GM21381 (cell line): Measurements from ENCODE around the gene SELENOM.
"Not testable (repeated sequence)": the region's sequence is repeated elsewhere in the genome, so short reads cannot be mapped to it uniquely, and the experiment has no call there.

Experiments
- ATAC-seq: cut with Tn5 transposase; IDR thresholded peaks from one replicate; pipeline ENCODE4 v1.9.1; 2021; ENCODE audit warnings: mild to moderate bottlenecking, moderate library complexity; ENCODE audit not compliant: unreplicated experiment

Gene SELENOM

DNA sequence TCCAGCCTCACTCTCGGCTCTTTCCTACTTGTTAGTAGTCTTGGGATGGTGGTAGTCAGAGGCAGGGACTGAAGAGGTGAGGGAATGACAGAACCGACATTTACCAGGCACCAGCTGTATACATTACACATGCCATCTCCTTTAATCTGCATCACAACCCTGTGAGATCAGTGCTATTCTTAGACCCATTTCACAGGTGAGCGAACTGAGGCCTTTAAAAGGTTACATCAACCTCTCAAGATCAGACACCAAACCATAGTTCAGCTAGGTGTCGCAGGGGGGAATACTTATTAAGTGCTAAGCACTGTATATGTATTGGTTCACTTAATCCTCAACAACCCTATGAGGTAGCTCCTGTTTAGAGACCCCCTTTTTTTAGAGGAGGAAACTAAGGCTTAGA, 27.3 kb upstream of the SELENOM start:
- no peak for ATAC-seq

DNA sequence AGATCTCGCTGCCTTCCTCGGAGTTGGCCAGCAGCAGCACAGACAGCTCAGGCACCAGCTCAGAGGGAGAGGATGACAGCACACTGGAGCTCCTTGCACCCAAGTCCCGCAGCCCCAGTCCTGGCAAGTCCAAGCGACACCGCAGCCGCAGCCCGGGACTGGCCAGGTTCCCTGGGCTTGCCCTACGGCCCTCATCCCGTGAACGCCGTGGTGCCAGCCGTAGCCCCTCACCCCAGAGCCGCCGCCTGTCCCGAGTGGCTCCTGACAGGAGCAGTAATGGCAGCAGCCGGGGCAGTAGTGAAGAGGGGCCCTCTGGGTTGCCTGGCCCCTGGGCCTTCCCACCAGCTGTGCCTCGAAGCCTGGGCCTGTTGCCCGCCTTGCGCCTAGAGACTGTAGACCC, 26.5 kb upstream of the SELENOM start:
- ATAC-seq = no peak

DNA sequence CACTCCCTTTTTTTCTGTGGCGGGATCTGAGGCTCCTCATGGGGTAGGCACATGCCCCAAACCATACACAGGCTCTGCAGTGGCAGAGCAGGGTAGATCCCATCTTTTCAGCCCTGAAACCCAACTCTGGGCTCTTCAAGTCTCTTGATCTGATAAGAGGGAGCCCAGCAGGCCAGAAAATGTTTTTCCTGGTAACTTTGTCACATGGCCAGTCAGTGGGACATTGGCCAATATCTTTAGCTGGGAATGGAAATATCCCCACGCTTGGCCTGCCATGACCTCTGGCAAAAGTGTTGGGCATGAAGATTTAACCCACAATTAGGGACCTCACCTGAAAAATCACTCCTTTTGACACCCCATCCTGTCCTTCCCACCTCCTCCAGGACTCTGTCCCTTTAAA, 23.5 kb upstream of the SELENOM start:
- ATAC-seq = no peak

DNA sequence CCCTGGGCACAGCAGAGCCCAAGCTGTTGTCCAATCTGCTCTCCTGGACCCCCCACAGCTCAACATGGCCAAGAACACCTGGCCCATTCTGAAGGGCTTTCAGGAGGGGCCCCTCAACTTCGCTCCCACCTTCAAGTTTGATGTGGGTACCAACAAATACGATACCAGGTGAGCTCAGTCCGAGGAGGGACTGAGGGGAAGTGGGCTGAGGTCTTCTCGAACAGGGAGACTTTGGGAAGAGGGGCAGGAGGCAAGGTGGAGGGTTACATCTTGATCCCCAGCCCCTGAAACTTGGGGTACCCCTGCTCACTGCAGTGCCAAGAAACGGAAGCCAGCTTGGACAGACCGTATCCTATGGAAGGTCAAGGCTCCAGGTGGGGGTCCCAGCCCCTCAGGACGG, 20.8 kb upstream of the SELENOM start:
- ATAC-seq = no peak

DNA sequence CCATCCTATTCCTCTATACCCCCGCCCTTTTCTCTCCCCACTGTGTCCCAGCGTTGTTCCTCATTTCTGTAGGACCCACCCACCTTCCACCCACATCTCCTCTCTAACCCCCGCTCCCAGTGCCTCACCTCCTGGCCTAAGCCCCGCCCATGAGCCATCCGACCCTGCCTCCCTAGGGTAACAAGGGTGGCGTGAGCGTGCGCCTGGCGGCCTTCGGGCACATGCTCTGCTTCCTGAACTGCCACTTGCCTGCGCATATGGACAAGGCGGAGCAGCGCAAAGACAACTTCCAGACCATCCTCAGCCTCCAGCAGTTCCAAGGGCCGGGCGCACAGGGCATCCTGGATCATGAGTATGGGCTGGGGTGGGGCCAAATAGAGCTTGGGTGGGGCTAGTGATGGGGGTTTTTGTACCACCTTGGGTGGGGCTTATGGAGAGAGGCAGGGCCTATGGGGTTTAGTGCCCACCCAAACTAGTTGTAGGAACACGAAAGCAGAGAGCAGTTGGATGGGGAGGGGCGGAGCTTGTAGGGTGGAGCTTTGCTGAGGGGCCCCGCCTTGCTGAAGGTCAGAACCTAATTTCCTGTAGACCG, 19.9 kb upstream of the SELENOM start:
- no peak for ATAC-seq

DNA sequence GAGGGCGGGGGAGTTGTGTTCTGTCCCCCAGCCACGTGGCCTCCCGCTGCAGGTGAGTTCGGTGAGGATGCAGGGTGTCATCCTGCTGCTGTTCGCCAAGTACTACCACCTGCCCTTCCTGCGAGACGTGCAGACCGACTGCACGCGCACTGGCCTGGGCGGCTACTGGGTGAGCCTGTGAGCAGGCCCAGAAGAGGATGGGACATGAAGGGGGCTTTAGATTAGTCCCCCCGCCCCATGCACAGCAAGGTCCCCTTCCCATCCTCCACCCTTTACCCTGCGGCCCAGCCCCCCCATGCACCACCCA, 19.5 kb upstream of the SELENOM start:
- ATAC-seq = no peak

DNA sequence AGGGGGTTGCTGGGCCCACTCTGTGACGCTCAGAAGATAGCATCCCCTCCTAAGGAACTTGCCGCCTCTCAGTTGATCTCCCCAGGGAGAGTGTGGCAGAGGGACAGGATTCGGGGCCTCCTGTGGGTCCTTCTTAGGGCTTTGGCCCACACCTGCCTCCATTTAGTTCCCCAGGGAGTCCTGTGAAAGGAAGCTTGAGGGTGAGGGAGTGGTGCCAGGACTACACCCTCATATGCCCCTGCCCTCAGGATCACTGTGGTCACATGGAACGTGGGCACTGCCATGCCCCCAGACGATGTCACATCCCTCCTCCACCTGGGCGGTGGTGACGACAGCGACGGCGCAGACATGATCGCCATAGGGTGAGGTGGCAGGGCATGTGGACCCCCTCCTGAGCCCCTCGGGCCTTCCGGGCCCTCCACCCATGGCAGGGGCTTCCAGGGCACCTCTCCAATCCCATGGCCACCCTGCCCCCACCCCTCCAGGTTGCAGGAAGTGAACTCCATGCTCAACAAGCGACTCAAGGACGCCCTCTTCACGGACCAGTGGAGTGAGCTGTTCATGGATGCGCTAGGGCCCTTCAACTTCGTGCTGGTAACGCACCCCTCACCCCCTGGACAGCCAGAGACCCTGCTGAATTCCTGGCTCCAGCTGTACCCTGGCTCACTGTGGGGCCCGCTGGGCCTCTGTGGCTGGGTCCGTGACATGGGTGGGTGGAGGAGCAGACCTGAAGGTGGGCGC, 18.9 kb upstream of the SELENOM start:
- ATAC-seq = no peak

DNA sequence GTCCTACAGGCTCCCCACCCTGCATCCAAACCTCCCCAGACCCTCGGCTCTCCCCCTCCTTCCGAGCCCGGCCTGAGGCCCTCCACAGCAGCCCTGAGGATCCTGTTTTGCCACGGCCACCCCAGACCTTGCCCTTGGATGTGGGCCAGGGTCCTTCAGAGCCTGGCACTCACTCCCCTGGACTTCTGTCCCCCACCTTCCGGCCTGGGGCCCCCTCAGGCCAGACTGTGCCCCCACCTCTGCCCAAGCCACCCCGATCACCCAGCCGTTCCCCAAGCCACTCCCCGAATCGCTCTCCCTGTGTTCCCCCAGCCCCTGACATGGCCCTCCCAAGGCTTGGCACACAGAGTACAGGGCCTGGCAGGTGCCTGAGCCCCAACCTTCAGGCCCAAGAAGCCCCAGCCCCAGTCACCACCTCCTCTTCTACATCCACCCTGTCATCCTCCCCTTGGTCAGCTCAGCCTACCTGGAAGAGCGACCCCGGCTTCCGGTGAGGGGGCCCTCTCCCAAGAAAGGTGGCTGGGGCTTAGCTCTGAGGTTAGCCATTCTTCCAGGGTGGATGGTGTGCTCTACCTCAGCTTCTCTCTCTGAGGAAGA, 18.3 kb upstream of the SELENOM start:
- ATAC-seq = no peak

DNA sequence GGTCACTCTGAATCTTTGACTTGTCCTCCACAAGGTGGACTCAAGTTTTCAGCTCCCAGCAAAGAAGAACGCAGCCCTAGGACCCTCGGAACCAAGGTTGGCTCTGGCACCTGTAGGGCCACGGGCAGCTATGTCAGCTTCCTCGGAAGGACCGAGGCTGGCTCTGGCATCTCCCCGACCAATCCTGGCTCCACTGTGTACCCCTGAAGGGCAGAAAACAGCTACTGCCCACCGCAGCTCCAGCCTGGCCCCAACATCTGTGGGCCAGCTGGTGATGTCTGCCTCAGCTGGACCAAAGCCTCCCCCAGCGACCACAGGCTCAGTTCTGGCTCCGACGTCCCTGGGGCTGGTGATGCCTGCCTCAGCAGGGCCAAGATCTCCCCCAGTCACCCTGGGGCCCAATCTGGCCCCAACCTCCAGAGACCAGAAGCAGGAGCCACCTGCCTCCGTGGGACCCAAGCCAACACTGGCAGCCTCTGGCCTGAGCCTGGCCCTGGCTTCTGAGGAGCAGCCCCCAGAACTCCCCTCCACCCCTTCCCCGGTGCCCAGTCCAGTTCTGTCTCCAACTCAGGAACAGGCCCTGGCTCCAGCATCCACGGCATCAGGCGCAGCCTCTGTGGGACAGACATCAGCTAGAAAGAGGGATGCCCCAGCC, 17.6 kb upstream of the SELENOM start:
- no peak for ATAC-seq

DNA sequence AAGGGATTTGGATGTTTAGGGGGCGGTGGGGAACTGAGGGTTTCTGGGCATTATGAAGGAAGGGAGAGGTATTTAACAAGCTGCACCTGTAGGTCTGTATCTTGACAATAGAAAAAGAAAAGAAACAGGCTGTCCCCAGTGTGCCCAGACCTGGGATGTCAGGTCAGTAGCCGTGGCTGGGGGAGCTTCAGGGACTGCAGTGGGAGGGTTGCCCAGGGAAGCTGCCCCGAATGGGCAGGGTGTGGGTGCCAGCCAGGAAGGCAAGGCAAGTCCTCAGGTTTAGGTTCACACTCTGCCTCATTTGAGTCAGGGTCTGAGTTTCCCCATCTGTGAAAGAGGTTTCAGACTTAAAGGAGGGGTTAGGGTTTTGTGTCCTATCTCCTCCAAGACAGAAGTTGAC, 16.9 kb upstream of the SELENOM start:
- ATAC-seq = no peak

DNA sequence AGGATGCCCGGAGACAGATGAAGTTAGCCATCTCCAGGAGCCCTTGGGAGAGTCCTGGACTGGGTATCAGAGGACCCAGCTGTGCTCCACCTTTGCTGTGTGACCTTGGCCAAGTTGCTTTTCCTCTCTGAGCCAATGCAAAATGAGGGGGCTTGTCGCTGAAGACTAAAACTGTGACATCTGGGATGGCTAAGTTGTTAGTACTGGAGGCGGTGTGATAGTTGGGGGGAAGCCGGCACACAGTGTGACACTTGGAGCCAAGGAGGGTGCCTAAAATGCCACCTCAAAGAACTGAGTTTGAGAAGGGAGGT, 15.9 kb upstream of the SELENOM start:
- ATAC-seq = no peak

DNA sequence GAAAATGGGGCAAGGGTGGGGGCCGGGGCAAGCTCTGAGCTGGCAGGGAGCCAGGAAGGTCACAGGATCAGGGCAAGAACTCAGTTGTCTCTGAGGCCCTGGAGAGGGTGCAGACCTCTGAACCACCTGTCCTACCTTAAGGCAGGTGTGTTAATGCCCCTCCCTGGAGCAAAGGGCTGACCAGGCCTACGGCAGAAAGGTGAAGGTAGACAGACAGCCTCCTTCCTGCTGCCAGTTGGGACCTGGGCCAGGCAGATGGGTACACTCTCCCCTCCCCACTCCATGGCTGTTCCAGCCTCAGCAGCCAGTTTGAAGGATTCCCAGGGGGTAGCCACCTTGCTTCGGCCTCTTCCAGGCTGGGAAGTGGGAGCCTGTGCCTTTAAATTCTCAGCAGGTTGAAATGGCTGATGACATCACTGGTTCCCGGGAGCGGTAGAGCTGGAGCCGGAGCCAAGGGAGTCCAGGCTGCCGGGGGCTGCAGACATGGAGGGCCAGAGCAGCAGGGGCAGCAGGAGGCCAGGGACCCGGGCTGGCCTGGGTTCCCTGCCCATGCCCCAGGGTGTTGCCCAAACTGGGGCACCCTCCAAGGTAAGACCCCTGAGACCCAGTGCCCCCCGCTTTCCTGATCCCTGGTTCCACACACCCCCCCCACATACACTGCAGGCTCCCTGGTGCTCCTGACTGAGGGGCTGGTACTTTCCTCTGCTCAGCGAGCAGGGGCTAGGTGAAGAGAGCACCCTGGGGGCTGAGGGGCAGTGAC, 15.3 kb upstream of the SELENOM start, which contains the start of gene INPP5J:
Gene INPP5J (plus strand): TSS at position 435 of the 760 bp plus-strand sequence. CDS start 49 bp downstream, at position 484.
- ATAC-seq = no peak

DNA sequence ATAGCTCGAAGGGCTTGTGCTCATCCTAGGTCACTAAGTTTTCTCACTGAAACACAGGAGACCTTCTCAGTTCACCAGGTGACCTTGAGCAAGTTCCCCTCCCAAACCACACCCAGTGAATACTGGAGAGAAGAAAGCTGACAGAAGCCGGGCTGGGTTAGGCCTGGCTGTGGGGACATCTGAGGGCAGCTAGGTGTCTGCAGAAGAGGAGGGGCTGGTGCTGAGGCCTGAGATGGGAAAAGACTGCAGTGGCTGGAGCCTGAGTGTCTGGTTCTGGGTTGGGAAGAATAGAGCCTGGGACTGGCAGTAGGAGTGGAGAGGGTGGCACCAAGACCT, 14.8 kb upstream of the SELENOM start:
- ATAC-seq = no peak

DNA sequence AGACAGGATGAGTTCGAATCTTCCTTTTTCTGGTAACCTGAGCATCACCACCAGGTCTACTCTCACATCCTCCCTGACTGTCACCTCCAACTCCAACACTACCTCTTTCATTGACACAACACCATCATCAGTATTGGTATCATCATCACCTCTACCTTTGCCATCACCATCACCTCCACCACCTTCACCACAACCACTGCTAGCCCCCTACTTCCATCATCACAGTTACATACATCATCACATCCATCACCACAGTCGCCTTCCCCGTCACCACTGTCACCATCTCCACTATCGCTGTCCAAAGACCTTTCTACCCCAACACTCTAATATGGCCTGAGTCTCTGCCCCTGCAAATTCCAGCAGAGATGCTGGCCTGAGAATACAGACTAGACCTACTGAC, 14.0 kb upstream of the SELENOM start:
- no peak for ATAC-seq

DNA sequence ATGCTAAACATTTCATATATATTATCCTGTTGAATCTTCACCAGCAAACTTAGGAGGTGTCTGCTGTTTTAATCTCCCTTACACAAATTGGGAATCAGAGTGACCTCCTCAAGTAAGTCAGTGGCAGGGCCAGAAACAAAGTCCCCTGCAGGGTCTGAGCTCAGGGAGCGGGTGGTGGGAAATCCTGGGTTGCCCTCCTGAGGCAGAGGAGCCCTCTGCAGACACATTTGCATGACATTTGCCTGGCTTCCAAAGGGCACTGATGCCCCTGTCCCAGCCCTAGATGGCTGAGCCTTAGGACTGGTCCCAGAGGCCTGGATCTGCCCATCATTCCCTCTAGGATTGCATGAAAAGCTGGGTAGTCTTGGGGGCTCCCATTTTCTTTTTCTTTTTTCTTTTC, 13.3 kb upstream of the SELENOM start:
- ATAC-seq = no peak

DNA sequence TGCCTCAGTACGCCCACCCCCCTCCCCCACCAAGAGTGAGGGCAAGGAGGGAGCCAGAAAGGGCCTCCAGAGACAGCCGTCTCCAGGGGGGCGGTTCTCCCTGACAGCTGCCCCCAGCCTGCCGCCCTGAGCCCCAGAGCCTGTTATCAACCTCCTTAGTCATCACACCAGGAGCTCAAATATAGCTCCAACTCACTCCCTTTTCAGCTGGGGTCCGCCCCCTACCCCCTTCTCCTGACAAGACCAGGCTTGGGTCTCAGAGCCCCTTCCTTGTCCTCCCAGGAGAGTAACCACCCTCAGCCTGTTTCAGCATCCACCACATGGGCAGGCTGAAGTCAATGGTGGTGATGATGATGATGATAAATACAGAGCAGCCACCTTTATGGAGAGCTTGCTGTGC, 12.9 kb upstream of the SELENOM start:
- ATAC-seq = no peak

DNA sequence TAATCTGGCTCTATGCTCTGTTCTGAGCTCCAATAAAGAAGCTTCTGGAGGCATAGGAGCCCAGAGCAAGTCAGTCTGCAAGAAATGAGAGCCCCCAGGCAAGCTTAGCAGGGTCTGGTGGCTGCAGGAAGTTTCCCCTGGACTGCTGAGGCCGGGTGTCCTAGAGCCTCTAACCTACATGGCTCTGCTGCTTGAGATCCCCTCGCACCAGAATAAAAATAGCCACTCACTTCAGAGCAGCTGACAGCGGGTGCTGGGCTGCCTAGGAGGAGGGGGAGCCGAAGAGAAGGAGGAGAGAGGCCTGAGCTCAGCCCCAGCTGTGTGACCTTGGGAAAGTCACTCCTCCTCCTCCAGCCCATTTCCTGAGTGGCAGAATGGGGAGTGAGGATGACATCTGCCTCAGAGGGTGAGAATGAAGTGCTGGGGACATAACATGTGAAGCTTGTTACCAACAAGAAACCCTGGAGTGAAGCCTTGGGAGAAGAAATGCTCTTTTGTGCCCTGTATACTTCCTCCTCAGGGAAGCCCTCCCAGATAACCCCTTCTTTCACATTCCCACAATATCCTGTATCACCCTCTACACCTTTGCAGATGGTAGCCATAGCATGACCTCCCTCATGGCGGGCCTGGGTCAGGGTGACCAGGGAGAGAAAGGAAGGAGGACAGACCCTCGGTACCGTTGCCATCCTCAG, 11.8 kb upstream of the SELENOM start:
- ATAC-seq = no peak

DNA sequence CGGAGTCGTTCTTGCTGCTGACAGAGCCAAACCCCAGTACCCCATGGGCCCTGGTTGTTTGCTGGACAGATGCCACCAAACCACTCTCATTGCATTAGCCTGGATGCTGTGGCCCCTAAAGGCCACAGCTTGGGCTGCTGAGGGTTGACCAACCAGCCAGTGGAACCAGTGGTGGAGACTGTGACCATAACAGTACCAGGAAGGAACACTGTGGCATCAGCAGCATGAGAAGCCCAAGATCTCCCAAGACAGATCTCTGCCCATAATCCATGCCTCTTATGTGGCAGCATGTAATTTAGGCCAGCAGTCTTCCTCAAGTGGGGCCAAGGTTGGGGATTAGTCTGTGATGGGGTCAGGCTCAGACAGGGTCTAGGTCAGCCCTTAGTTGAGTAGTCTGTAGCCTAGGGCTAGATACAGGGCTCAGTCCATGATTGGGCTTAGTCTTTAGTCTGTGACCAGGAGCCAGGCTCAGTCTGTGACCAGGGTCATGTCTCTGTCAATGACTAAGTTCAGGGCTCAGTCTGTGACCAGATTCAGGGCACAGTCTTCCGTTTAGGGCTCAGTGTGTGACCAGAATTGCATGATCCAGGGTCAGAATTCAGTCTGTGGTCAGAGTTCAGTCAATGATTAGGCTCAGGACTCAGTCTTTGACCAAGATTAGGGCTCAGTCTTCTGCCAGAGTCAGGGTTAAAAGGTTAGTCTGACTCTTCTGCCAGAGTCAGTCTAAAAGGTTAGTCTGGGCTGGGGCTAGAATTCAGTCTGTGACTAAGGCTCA, 10.9 kb upstream of the SELENOM start:
- ATAC-seq = no peak

DNA sequence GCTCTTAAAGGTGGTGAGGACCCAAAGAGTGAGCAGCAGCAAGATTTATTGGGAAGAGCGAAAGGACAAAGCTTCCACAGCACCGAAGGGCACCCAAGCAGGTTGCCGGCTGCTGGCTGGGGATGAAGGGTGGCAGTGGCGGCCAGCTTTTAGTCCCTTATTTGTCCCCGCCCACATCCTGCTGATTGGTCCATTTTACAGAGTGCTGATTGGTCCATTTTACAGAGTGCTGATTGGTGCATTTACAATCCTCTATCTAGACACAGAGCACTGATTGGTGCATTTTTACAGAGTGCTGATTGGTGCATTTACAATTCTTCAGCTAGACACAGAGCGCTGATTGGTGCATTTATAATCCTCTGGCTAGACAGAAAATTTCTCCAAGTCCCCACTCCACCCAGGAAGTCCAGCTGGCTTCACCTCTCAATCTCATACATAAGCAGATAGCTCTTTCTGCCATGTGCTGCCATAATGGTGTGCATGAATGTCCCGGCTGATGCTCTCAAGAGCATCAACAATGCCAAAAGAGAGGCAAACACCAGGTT, 5.3 kb upstream of the SELENOM start:
- ATAC-seq = not testable (repeated sequence)

DNA sequence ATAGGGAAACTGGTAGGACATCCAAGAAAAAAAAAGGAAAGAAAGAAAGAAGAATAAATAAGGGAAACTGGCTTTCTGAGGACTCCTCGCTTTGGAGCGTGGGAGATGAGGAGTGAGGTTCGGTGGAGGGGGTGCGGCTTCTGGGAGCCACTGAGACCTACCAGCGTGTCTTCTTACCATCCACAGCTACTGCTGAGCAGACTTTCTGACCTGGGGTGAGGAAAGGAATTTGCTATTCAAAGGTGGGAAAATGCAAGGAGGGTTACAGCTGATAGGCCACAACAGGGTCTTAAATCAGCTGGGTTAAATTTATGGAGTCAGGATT, 488 bp upstream of the SELENOM start:
- no peak for ATAC-seq
